Measurements from ENCODE around the gene SCN1B. TPM values are rescaled to one million over a fixed set of nuclear protein-coding genes. Genes with fewer than 3 reads are reported as not detected.
"Not testable (repeated sequence)": the region's sequence is repeated elsewhere in the genome, so short reads cannot be mapped to it uniquely, and the experiment has no call there.

Gene SCN1B
- total RNA-seq, 4 donors from 2014 or later: 8.0 to 23.2 (median 11.8) TPM

DNA sequence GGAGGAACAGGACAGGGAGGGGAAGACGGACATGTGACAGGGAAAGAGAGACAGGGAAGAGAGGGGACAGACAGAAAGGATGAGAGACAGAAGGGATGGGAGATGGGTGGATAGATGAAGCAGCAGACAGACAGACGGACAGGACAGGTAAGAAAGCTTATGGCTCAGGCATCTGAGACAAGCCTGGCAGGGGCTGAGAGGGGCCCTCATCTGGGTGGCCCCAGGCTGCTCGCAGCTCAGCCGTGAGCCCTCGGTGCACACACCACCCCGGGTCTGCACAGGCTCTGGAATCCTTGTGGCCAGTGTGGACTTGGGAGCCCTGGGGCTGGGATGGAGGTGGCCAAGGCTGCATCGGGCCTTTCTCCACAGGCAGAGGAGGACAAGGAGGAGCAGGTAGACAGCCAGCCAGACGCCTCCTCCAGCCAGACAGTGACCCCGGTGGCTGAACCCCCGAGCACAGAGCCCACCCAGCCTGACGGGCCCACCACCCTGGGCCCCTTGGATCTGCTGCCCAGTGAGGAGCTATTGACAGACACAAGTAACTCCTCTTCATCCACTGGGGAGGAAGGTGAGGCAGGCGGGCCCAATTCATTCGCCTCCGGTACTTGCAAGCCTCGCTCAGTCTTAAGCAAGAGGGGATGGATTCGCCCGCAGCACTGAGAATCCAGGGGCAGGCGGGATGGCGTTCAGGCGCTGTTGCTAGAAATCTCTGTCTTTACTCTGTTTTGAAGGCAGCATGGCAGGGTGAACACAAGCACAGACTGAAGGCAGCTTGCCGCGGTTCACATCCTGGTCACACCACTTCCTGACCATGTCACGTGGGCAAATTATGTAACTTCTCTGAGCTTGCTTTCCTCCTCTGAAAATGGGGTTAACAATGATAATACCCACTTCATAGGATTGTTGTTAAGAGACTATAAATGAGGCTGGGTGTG is 16.2 kb upstream of the SCN1B start:
- DNase-seq (ENCODE audit: low spot score) (no peak), ATAC-seq (ENCODE audit: low FRiP score) (no peak)
- TF ChIP-seq, protein P1, sequence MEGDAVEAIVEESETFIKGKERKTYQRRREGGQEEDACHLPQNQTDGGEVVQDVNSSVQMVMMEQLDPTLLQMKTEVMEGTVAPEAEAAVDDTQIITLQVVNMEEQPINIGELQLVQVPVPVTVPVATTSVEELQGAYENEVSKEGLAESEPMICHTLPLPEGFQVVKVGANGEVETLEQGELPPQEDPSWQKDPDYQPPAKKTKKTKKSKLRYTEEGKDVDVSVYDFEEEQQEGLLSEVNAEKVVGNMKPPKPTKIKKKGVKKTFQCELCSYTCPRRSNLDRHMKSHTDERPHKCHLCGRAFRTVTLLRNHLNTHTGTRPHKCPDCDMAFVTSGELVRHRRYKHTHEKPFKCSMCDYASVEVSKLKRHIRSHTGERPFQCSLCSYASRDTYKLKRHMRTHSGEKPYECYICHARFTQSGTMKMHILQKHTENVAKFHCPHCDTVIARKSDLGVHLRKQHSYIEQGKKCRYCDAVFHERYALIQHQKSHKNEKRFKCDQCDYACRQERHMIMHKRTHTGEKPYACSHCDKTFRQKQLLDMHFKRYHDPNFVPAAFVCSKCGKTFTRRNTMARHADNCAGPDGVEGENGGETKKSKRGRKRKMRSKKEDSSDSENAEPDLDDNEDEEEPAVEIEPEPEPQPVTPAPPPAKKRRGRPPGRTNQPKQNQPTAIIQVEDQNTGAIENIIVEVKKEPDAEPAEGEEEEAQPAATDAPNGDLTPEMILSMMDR (IDR thresholded peaks at IDR 0.05): no peak

DNA sequence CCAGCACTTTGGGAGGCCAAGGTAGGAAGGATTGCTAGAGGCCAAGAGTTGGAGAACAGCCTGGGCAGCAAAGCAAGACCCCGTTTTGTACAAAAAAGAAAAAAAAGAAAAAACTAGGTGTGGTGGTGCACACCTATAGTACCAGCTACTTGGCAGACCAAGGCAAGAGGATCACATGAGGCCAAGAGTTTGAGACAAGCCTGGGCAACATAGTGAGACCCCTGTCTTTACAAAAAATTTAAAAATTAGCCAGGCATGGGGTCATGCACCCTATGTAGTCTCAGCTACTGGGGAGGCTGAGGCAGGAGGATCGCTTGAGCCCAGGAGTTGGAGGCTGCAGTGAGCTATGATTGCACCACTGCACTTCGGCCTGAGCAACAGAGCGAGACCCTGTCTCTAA is 15.5 kb upstream of the SCN1B start:
- ATAC-seq (ENCODE audit: low FRiP score); DNase-seq (ENCODE audit: low spot score): not testable (repeated sequence)

DNA sequence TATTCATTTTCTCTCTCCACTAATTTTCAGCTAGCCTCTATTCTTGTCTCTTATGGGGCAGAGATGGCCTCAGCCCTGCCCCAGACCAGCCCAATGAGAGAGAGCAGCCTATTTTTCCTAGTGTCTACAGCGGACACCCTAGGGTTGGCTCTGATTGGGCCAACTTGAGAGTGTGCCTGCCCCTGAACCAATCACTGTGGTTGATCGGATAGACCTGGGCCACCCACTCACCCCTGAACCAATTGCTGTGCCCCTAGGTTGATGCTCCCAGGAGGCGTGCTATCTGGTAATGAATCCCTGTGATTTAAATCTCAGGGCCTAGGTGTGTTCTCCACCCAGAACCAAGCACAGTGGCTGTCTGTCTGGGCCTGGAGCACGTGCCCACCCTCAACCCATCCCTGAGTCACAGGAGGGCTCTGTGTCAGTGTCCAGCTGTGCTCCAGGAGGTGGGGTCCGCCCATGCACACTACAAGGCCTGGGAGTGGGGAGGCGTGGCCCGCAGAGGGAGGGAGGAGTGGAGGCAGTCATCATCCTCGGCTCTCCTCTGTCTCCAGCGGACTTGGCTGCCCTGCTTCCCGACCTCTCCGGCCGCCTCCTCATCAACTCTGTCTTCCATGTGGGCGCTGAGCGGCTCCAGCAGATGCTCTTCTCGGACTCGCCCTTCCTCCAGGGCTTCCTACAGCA is 14.9 kb upstream of the SCN1B start:
- ATAC-seq (ENCODE audit: low FRiP score) (peak; percentile 26), DNase-seq (ENCODE audit: low spot score) (no peak)
- TF ChIP-seq, protein P1 (IDR thresholded peaks at IDR 0.05): no peak

DNA sequence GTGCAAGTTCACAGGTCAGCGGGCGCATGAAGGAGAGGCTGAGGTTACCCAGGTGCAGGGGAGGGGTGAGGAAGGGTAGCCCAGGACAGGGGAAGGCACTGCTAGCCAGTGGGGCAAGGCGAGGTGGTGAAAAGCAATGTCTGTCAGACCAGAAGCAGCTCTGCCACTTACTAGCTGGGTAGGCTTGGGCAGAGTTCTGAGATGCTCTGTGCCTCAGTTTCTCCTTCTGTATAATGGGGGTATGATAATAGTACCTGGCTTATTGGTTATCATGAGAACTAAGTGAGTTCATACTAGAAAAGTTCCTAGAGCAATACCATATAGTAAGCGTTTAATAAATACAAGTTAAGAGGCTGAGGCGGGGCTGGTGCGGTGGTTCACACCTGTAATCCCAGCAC is 14.3 kb upstream of the SCN1B start:
- ATAC-seq (ENCODE audit: low FRiP score): no peak

DNA sequence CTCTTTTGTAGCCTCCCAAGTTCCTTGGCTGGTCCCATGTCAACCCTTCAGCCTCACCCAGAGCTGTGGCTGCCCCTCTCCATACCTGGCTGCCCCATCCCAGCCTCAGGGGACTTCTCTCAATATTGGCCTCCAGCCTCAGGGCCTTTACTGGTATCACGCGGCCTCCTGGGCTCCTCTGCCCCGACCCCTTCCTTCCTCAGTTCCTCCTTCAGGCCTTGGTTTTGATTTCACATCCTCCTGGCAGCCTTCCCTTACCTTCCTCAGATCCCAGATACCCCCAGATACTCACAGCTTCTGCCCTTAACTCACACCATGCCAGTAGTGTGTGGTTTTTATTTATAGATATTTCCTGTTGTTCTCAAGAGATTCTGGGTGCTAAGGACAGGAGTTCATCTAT is 12.8 kb upstream of the SCN1B start:
- TF ChIP-seq, protein P1 (IDR thresholded peaks at IDR 0.05): no peak
- ATAC-seq (ENCODE audit: low FRiP score) (no peak), DNase-seq (ENCODE audit: low spot score) (no peak)

More for the DNA sequence above, 14.3 kb upstream of the SCN1B start:
- TF ChIP-seq, protein P1 (IDR thresholded peaks at IDR 0.05): no peak
- no peak for DNase-seq (ENCODE audit: low spot score)

DNA sequence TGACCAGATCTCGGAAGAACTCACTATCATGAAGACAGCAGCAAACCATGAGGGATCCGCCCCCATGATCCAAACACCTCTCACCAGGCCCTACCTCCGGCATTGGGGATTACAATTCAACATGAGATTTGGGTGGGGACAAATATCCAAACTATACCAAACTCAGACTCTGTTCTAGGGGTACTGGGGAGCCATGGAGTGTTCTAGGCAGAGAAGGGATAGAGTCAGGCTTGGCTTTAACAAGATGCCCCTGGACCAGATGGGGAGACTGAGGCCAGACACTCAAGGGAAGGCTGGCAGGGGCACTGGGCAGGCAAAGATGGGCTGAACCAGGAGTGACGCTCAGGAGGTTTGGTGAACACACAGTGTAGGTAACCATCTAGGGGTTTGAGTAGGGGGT is 11.9 kb upstream of the SCN1B start:
- ATAC-seq (ENCODE audit: low FRiP score) (no peak), DNase-seq (ENCODE audit: low spot score) (no peak)
- TF ChIP-seq, protein P1 (IDR thresholded peaks at IDR 0.05): no peak

DNA sequence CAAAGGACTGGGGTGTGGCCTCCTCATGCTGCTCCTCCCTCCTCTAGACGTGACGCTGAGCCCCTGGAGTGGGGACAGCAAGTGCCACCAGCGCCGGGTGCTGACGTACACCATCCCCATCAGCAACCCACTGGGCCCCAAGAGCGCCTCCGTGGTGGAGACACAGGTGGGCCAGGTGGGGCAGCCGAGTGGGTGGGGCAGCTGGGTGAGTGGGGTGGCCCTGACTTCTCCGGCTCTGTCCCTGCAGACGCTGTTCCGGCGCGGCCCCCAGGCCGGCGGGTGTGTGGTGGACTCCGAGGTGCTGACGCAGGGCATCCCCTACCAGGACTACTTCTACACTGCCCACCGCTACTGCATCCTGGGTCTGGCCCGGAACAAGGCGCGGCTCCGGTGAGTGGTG is 11.1 kb upstream of the SCN1B start:
- TF ChIP-seq, protein P1 (IDR thresholded peaks at IDR 0.05): no peak
- DNase-seq (ENCODE audit: low spot score) (no peak), ATAC-seq (ENCODE audit: low FRiP score) (no peak)
